ENCODE results near the gene PCDHB13. TPM values are rescaled to one million over a fixed set of nuclear protein-coding genes. Genes with fewer than 3 reads are reported as not detected.
A peak's percentile ranks its signal among the peaks of the same experiment; 100 is the strongest.
"Not testable (repeated sequence)": the region's sequence is repeated elsewhere in the genome, so short reads cannot be mapped to it uniquely, and the experiment has no call there.

Gene PCDHB13
- total and polyA plus RNA-seq, 2 of the 13 experiments (the other 11 are each of a cell fraction or from before 2014, with no cell fraction given), result 0.57 to 0.80 TPM

- Histone ChIP-seq H3K27me3 (ENCODE audit: control insufficient read depth in 1 of 2, insufficient read depth in 2 of 2, low read length in 2 of 2) (no peaks in the 10 kb centered on the region), H4K20me1 (ENCODE audit: insufficient read depth, low read length) (no peaks in the 10 kb centered on the region), H3K9ac (ENCODE audit: insufficient read depth, low read depth, low read length) (no peak within 1 kb of the TSS), H3K4me2 (ENCODE audit: low read depth, low read length) (peak within 1 kb of the TSS; percentile 54), H3K4me1 (ENCODE audit: insufficient read depth, low read length) (no peaks in the 10 kb centered on the region; the same call in 1 of the 2 replicates), H2AFZ (ENCODE audit: low read length) (peak within 1 kb of the TSS; percentile 70), H3K27ac (ENCODE audit: extremely low read length, insufficient read depth, low read length) (no peak within 1 kb of the TSS), H3K79me2 (ENCODE audit: insufficient read depth, low read length) (no peaks in the 10 kb centered on the region), H3K9me3 (ENCODE audit: low read length) (no peaks in the 10 kb centered on the region), H3K4me3 (replicated peaks in 1 of 3; ENCODE audit: insufficient read depth in 1 of 3, low read depth in 2 of 3, low read length in 3 of 3) (peak within 1 kb of the TSS in 1 of 3 experiments; percentile 4; a peak in 1 of 6 replicates), H3K36me3 (replicated peaks in 1 of 2; ENCODE audit: control insufficient read depth in 1 of 2, insufficient read depth in 2 of 2, low read length in 2 of 2) (no peaks in the 10 kb centered on the region)
- intact Hi-C loops (cut with micrococcal nuclease; ENCODE audit: unreplicated experiment), result no loop called here
- POLR2A ChIA-PET, result no interaction called here
- CTCF ChIA-PET (ENCODE audit: low intra/inter-chr PET ratio, low total read pairs), result interaction anchor here (1.1 kb wide), 2 partner anchors 10 to 103 kb away, joined by 3 read pairs; partner anchors contain the start of gene PCDHB8
- peak; percentile 56; the same call in 2 of the 3 replicates for ATAC-seq
- FAIRE-seq, result peak; percentile 40
- no TSS peak for BruUV-seq (replicated peaks)
- peak; percentile 17 for DNase-seq (ENCODE audit: low spot score)
- TF ChIP-seq, protein P1, sequence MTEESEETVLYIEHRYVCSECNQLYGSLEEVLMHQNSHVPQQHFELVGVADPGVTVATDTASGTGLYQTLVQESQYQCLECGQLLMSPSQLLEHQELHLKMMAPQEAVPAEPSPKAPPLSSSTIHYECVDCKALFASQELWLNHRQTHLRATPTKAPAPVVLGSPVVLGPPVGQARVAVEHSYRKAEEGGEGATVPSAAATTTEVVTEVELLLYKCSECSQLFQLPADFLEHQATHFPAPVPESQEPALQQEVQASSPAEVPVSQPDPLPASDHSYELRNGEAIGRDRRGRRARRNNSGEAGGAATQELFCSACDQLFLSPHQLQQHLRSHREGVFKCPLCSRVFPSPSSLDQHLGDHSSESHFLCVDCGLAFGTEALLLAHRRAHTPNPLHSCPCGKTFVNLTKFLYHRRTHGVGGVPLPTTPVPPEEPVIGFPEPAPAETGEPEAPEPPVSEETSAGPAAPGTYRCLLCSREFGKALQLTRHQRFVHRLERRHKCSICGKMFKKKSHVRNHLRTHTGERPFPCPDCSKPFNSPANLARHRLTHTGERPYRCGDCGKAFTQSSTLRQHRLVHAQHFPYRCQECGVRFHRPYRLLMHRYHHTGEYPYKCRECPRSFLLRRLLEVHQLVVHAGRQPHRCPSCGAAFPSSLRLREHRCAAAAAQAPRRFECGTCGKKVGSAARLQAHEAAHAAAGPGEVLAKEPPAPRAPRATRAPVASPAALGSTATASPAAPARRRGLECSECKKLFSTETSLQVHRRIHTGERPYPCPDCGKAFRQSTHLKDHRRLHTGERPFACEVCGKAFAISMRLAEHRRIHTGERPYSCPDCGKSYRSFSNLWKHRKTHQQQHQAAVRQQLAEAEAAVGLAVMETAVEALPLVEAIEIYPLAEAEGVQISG (CRISPR knock-in tag; IDR thresholded peaks at IDR 0.05), result peak; percentile 38; the same call in 1 of the 2 replicates
- TF ChIP-seq, protein P2, sequence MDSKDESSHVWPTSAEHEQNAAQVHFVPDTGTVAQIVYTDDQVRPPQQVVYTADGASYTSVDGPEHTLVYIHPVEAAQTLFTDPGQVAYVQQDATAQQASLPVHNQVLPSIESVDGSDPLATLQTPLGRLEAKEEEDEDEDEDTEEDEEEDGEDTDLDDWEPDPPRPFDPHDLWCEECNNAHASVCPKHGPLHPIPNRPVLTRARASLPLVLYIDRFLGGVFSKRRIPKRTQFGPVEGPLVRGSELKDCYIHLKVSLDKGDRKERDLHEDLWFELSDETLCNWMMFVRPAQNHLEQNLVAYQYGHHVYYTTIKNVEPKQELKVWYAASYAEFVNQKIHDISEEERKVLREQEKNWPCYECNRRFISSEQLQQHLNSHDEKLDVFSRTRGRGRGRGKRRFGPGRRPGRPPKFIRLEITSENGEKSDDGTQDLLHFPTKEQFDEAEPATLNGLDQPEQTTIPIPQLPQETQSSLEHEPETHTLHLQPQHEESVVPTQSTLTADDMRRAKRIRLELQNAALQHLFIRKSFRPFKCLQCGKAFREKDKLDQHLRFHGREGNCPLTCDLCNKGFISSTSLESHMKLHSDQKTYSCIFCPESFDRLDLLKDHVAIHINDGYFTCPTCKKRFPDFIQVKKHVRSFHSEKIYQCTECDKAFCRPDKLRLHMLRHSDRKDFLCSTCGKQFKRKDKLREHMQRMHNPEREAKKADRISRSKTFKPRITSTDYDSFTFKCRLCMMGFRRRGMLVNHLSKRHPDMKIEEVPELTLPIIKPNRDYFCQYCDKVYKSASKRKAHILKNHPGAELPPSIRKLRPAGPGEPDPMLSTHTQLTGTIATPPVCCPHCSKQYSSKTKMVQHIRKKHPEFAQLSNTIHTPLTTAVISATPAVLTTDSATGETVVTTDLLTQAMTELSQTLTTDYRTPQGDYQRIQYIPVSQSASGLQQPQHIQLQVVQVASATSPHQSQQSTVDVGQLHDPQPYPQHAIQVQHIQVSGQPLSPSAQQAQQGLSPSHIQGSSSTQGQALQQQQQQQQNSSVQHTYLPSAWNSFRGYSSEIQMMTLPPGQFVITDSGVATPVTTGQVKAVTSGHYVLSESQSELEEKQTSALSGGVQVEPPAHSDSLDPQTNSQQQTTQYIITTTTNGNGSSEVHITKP (CRISPR knock-in tag; IDR thresholded peaks at IDR 0.05; ENCODE audit: low read depth), result no peak
- TF ChIP-seq CTCF (CRISPR knock-in tag; IDR thresholded peaks at IDR 0.05), result peak; percentile 57
- no peak for TF ChIP-seq GABPA (IDR thresholded peaks at IDR 0.05; ENCODE audit: low read depth, low read length)
- TF ChIP-seq GABPA (CRISPR knock-in tag; IDR thresholded peaks at IDR 0.05; ENCODE audit: low read depth), result peak; percentile 40; the same call in 1 of the 2 replicates
- peak; percentile 12; the same call in 1 of the 2 replicates for TF ChIP-seq ELF1 (CRISPR knock-in tag; IDR thresholded peaks at IDR 0.05)
- 28% methylated on average over 9 of the region's 9 CpGs for WGBS (ENCODE audit: low lambda C conversion rate)
- in situ Hi-C loops (cut with HindIII; ENCODE audit: extremely low pct_ligation_motif_present, low pct_unique_long_range_greater_than_20kb), result no loop called here
These were observed 26.7 kb upstream of the PCDHB13 start, which contains the start of gene PCDHB9 for GRCh38 chr5:141186897-141187512. PCDHB9 (plus strand) TSS chr5:141187161; CDS start chr5:141187319, 158 bp downstream.

DNA sequence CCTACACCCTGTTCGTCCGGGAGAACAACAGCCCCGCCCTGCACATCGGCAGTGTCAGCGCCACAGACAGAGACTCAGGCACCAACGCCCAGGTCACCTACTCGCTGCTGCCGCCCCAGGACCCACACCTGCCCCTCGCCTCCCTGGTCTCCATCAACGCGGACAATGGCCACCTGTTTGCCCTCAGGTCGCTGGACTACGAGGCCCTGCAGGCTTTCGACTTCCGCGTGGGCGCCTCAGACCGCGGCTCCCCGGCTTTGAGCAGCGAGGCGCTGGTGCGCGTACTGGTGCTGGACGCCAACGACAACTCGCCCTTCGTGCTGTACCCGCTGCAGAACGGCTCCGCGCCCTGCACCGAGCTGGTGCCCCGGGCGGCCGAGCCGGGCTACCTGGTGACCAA lies 25.0 kb upstream of the PCDHB13 start:
- H3K36me3 ChIP-seq (replicated peaks in 1 of 2; ENCODE audit: control insufficient read depth in 1 of 2, insufficient read depth in 2 of 2, low read length in 2 of 2); H2AFZ ChIP-seq (ENCODE audit: low read length); CTCF ChIA-PET (ENCODE audit: low intra/inter-chr PET ratio, low total read pairs); H3K9me3 ChIP-seq (ENCODE audit: low read length); intact Hi-C loops (cut with micrococcal nuclease; ENCODE audit: unreplicated experiment); FAIRE-seq; DNase-seq (ENCODE audit: low spot score); H3K4me3 ChIP-seq (replicated peaks in 1 of 3; ENCODE audit: insufficient read depth in 1 of 3, low read depth in 2 of 3, low read length in 3 of 3); H3K27me3 ChIP-seq (ENCODE audit: control insufficient read depth in 1 of 2, insufficient read depth in 2 of 2, low read length in 2 of 2); POLR2A ChIA-PET; H3K9ac ChIP-seq (ENCODE audit: insufficient read depth, low read depth, low read length); H3K4me2 ChIP-seq (ENCODE audit: low read depth, low read length); in situ Hi-C loops (cut with HindIII; ENCODE audit: extremely low pct_ligation_motif_present, low pct_unique_long_range_greater_than_20kb); H3K4me1 ChIP-seq (ENCODE audit: insufficient read depth, low read length); H4K20me1 ChIP-seq (ENCODE audit: insufficient read depth, low read length); H3K27ac ChIP-seq (ENCODE audit: extremely low read length, insufficient read depth, low read length); H3K79me2 ChIP-seq (ENCODE audit: insufficient read depth, low read length); ATAC-seq; BruUV-seq (replicated peaks): not testable (repeated sequence)
- 80% methylated on average over 1 of the region's 37 CpGs for WGBS (ENCODE audit: low lambda C conversion rate)

Data from HepG2 (cell line).